Astrocyte of the spinal cord (primary cell): ENCODE results near the gene OPCML.

ENCODE experiments used
- DNase-seq: peaks from one replicate; pipeline ENCODE4 v3.0.0; 2011; ENCODE audit warnings: low read depth, low spot score
- H3K4me3 ChIP-seq: 2 replicates; pipeline ENCODE4 v1.5.1; 2011; ENCODE audit warnings: low read depth, mild to moderate bottlenecking, low read length, moderate library complexity
- CTCF ChIP-seq: IDR thresholded peaks from 2 replicates; pipeline ENCODE4 v1.5.1; 2012; ENCODE audit warnings: low read depth, mild to moderate bottlenecking, low read length, inconsistent platforms
- in situ Hi-C: cut with HindIII; loops from 2 replicates; pipeline ENCODE4 v1.10.0; 2017; ENCODE audit warnings: low sequenced_read_pairs

Gene OPCML

DNA sequence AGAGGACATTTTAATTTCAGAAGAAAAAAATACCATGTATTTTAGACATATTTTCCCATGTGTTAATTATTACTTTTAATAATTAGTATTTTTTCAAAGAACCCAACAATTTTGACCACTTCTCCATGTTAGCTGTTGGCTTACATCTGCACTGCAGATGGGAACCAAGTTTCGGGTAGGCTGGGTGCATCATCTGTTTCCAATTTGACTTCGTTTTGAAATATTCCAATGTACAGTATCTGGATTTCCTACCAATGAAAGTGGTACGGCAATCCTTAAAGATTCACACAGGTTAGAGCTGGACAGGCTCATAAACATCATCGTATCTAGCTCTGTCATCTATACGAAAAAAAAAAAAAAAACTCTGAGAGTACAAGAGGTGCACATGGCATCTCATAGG is 670.2 kb downstream of the OPCML start:
- no peak overlapping the region for H3K4me3 ChIP-seq

DNA sequence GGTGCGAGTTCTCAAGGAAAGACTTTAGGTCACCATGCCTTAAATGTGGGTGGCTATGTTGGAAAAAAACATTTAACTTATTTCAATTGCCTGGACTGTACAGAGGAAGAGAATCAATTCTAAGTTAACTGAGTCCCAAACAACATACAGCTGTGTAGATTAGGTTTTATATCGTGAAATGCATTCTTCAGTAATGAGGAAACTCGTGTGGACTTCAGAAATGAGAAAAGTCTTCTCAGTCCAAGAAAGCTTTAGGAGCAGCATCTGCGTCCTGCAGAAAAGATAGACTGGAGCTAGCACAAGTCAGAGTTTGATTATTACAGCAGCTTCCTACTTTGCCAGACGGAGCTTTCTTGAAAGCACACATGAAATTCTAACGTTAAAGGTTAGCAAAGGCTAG is 673.0 kb downstream of the OPCML start:
- DNase-seq, result no peak
- in situ Hi-C loops, result no loop called here
- no peak overlapping the region for H3K4me3 ChIP-seq
- no peak for TF ChIP-seq CTCF

More for the DNA sequence above, 670.2 kb downstream of the OPCML start:
- DNase-seq, result no peak
- no peak for TF ChIP-seq CTCF
- in situ Hi-C loops, result no loop called here

DNA sequence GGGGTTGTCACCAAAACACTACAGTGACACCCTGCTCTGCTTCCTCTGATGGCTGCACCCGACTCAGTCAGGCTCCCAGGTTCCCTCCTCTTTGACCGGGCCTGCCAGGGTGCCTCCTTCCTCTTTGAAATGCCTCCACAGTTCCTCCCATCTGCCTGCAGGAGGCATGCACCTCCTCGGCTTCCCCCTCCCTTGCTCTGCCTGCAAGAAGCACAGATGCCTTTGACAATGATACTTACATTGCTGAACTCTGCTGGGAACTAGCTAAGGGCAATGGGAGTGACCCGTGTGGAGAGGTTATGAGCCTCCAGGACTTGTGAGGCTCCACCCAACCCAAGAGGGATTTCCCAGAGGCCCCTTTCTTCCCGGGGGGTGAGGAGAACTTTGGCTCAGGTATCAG is 674.1 kb downstream of the OPCML start:
- DNase-seq, result peak; percentile 39
- peak; percentile 45 for TF ChIP-seq CTCF
- in situ Hi-C loops, result no loop called here
- H3K4me3 ChIP-seq, result no peak overlapping the region

DNA sequence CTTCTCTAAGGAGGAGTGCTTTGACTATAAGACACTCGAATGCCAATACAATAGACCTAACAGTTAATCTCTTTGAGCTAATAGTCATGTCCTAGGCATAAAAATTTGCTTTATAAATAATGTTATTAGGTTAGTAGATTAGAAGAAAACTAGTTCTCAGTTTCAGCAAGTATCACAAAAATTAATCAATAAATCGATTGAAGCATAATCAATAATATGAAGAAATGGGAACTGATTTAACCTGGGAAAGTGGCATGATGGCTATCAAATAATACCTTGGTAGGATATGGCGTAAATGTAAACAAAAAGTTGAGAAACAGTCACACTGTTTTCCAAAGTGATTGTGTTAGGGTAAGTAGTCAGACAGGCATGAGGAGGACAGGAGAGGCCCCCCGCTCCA is 676.3 kb downstream of the OPCML start:
- no peak for DNase-seq
- H3K4me3 ChIP-seq, result no peak overlapping the region
- no peak for TF ChIP-seq CTCF
- in situ Hi-C loops, result no loop called here

DNA sequence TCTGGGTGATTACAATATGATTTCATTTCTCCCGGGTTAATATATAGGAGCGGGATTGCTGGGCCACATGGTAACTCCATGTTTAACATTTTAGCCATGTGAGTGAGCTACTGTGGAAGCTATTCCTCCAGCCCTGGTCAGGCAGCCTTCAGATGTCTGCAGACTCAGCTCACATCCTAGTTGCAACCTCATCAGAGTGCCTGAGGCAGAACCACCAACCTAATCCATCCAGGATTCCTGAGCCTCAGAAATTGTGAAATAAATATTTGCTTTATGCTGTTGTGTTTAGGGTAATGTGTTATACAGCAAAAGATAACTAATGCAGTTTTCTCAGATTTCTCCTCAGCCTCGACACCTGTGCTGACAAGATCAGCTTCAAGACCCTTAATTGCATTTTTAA is 676.8 kb downstream of the OPCML start:
- no peak for TF ChIP-seq CTCF
- in situ Hi-C loops, result no loop called here
- no peak overlapping the region for H3K4me3 ChIP-seq
- no peak for DNase-seq

DNA sequence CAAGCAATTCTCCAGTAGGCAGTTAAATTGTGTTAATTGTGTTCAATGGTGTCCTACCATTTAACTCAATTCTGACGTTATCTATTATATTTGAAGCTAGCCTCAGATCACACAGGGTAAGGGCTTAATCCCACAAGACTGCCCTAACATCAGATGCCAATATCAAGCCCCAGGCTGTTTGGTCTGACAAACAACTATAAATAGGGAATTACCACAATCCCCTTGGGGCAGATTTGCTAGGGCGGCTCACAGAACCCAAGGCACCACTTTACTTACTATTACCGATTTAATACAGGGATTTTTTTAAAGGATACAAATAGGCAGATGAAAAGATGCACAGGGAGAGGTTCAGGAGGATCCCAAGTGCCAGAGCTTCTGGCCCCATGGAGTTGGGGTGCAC is 678.4 kb downstream of the OPCML start:
- in situ Hi-C loops, result no loop called here
- DNase-seq, result no peak
- no peak overlapping the region for H3K4me3 ChIP-seq
- TF ChIP-seq CTCF, result no peak

GRCh38 chr11:132852361-132852760 is 679.9 kb downstream of the OPCML start:
- H3K4me3 ChIP-seq, result no peak overlapping the region
- no peak for DNase-seq
- no peak for TF ChIP-seq CTCF
- in situ Hi-C loops, result no loop called here
